Measurements from ENCODE around the gene PSORS1C1.
"Not testable (repeated sequence)": the region's sequence is repeated elsewhere in the genome, so short reads cannot be mapped to it uniquely, and the experiment has no call there.

Gene PSORS1C1, protein sequence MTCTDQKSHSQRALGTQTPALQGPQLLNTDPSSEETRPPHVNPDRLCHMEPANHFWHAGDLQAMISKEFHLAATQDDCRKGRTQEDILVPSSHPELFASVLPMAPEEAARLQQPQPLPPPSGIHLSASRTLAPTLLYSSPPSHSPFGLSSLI

DNA sequence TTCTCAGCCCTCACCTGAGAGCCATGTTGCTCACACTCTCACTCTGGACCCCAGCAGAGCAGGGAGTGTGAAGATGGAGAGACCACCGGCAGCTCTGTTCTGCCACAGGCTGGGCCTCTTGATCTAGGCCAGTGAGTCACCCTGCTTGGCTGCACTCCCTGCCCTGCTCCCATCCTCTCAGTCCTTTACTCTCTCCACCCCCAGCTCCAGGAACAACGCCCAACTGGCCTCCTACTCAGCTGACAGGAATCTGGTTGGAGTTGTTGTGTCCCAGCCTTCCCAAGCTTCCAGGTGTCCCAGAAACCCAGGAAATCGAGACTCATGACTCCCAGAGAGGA is at the start of gene PSORS1C1:
TSS of gene PSORS1C1 (plus strand) at position 260 of the 338 bp plus-strand sequence. CDS start 14,833 bp downstream, outside the sequence.
- peak; percentile 94 for DNase-seq (ENCODE audit: low read depth)

GRCh38 chr6:31065556-31065955 is 49.0 kb upstream of the PSORS1C1 start:
- DNase-seq (ENCODE audit: low read depth) = no peak

DNA sequence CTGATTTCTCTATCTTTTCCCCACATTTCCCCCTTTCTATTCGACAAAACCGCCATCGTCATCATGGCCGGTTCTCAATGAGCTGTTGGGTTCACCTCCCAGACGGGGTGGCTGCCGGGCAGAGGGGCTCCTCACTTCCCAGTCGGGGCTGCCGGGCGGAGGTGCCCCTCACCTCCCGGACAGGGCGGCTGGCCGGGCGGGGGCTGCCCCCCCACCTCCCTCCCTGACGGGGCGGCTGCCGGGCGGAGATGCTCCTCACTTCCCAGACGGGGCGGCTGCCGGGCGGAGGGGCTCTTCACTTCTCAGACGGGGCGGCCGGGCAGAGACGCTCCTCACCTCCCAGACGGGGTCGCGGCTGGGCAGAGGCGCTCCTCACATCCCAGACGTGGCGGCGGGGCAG is 47.6 kb upstream of the PSORS1C1 start:
- not testable (repeated sequence) for DNase-seq (ENCODE audit: low read depth)

DNA sequence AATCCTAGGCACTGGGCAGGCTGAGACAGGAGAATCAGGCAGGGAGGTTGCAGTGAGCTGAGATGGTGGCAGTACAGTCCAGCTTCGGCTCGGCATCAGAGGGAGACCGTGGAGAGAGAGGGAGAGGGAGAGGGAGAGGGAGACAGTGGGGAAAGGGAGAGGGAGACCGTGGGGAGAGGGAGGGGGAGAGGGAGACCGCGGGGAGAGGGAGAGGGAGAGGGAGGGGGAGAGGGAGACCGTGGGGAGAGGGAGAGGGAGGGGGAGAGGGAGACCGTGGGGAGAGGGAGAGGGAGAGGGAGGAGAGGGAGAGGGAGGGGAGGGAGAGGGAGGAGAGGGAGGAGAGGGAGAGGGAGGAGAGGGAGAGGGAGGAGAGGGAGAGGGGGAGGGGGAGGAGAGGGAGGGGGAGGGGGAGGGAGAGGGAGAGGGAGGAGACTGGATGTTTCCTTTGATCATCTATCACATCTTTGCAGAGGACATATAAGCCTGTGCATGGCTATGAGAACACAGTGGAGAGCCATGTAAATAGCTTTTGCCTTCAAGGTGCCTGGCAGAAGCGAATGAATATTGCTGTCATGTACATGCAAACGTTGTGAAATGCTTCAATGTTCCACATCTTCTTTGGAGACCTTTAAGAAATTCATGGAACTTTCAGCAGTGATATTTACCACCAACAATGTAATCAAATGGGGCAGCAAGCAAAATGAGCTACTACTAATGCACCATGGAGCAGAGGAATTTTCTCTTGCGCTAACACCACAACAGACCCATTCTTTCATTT is 46.5 kb upstream of the PSORS1C1 start:
- not testable (repeated sequence) for DNase-seq (ENCODE audit: low read depth)

- DNase-seq (ENCODE audit: low read depth) = peak; percentile 53
These were observed 45.8 kb upstream of the PSORS1C1 start for GRCh38 chr6:31068669-31069340.

DNA sequence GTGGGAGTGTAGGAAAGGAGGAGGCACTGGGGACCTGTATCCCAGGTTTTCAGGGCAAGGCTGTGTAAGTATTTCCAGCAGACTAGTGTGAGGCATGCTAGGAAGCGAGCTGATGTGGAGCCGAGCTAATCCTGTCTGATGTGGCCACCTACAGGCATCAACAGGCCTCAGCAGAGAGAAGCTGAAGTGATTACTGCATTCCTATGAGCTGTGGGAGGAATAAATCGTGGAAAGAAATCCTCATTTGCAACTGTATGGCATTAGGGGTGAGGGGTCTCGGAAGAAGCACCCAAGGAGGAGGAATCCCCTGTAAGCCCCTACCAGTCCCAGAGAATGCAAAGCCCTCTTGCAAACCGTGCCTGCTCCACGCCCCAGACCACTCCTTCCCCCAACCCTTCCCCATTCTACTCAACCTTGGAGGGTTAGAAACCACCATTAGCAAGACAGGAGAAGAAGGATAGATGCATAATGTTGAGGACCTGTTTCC is 43.8 kb upstream of the PSORS1C1 start:
- peak; percentile 53 for DNase-seq (ENCODE audit: low read depth)

- no peak for DNase-seq (ENCODE audit: low read depth)
These were observed 40.2 kb upstream of the PSORS1C1 start for GRCh38 chr6:31074401-31074800.

- DNase-seq (ENCODE audit: low read depth) = peak; percentile 74
These were observed 39.1 kb upstream of the PSORS1C1 start for GRCh38 chr6:31075528-31075927.

GRCh38 chr6:31076611-31077010 is 38.0 kb upstream of the PSORS1C1 start:
- DNase-seq (ENCODE audit: low read depth) = no peak

- DNase-seq (ENCODE audit: low read depth) = no peak
These were observed 34.8 kb upstream of the PSORS1C1 start for GRCh38 chr6:31079656-31080261.

- DNase-seq (ENCODE audit: low read depth) = no peak
These were observed 32.7 kb upstream of the PSORS1C1 start for GRCh38 chr6:31081872-31082271.

DNA sequence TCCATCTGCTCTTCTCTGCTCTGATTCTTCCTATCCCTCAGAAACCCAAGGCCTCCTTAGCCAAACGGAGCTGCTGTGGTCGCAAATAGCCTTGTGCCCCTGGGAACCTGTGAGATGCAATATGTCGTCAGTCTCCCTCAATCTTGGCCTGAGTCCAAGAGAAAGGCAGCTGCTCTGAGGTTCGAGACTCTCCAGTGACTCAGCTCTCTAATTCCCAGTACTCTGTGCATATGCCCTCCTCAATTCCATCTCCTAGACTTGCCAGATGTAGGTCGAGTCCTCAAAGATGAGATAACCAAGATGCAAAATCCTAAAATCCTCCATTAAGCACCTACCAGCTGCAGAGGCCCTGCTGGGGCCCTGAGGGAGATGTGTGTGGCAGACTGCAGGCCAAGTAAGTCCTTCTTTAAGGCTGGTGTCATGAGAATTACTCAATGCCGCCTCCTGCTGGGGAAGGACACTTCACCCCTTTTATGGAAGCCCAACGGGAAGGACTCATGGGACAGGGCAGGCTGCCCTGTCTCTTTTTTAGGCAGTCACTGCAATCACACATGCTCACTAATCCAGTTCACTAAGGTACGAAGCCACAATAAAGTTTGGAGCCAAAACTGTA is 30.8 kb upstream of the PSORS1C1 start:
- peak; percentile 39 for DNase-seq (ENCODE audit: low read depth)

GRCh38 chr6:31086788-31087440 is 27.7 kb upstream of the PSORS1C1 start:
- DNase-seq (ENCODE audit: low read depth) = peak; percentile 63

- peak; percentile 76 for DNase-seq (ENCODE audit: low read depth)
These were observed 27.0 kb upstream of the PSORS1C1 start for GRCh38 chr6:31087494-31088089.

DNA sequence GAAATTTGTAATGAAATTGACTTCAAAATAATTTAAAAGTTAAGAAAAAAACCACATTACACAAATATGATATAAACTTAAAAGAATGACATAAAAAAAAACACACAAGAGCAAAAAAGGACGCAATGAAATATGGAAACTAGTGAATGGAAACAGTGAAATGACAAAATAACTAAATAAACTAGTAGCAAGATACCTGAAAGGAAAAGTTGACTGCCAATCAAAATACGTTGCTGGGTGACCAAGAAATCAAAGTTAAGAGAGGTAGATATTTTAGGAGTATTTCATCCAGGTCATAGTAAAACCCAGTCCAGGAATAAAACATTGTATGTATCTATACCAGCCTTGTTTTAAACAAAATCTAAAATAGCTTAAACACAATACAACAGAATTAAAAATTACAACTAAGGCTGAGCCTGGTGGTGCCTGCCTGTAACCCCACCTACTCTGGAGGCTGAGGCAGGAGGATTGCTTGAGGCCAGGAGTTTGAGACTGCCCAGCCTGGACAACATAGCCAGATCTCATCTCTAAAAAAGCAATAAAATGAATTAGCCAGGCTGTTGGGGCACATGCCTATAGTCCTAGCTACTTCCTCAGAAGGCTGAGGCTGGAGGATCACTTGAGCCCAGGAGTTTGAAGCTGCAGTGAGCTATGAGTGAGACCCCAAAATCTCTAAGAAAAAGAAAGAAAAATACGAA is 24.2 kb upstream of the PSORS1C1 start:
- no peak for DNase-seq (ENCODE audit: low read depth)

DNA sequence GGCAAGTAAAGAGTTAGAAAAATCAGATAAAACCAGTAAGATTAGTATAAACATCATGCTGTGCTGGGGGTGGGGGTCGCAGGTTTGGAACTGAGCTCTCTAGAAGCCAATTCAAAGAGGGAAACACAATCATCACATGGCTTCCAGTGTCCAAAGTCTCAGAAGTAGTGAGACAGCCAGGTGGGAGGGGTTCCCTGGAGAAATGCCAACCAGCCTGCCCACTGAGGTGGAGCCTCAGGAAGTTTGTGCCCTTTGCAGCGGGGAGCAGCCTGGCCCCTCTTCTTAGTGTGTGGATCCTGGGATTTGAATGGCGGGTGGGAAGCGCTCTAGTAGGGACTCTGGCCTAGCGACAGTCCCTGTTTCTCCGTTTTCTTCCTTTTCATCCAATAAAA is 23.6 kb upstream of the PSORS1C1 start:
- DNase-seq (ENCODE audit: low read depth) = no peak

DNA sequence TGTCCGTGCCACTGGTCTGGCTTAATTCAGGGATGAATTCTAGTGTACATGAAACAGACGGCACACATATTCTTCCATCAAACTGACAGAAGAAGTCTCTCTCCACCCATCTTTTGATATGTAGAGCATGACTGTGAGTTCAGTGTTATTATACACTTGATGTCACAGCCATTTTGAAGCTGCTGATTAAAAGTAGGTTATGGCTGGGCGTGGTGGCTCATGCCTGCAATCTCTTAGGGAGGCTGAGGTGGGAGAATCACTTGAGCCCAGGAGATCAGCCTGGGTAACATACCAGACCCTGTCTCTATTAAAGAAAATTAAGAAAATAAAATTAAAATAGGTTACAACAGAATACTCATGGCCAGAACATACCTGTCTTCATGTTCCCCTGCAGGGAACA is 22.9 kb upstream of the PSORS1C1 start:
- no peak for DNase-seq (ENCODE audit: low read depth)

GRCh38 chr6:31092238-31092637 is 22.4 kb upstream of the PSORS1C1 start:
- no peak for DNase-seq (ENCODE audit: low read depth)

DNA sequence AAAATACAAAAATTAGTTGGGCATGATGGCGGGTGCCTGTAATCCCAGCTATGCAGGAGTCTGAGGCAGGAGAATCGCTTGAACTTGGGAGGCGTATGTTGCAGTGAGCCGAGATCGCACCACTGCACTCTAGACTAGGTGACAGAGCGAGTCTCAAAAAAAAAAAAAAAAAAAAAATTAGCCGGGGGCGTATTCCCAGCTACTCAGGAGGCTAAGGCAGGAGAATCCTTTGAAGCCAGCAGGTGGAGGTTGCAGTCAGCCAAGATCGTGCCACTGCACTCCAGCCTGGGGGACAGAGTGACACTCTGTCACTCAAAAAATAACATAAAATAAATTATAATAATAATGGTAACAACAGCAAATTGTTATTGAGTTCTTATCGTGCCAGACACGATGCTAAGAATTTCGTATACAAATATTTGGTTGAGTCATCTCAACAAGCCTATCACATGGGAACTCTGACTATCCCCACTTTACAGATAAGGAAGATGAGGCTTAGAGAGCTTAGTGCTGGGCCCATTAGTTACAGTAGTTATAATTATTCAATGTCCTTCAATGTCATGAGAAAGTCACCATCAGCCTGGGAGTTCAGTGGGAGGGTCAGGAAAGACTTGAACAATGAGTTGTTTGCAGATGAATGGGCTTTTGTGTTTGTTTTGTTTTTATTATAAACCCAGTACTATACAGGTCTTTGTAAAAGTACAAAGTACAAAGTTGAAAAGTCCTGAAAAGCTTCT is 21.7 kb upstream of the PSORS1C1 start:
- no peak for DNase-seq (ENCODE audit: low read depth)

- DNase-seq (ENCODE audit: low read depth) = no peak
These were observed 20.2 kb upstream of the PSORS1C1 start for GRCh38 chr6:31094389-31094881.
